ENCODE measurements around the gene ELMO2.

Gene ELMO2

GRCh38 chr20:46351357-46352058 lies 54.9 kb downstream of the ELMO2 start:
- no peak for DNase-seq (ENCODE audit: low read depth in 2 of 2)

- no peak for DNase-seq (ENCODE audit: low read depth in 2 of 2)
These were observed 55.5 kb downstream of the ELMO2 start for GRCh38 chr20:46350986-46351267.

- no peak for DNase-seq (ENCODE audit: low read depth in 2 of 2)
These were observed 56.0 kb downstream of the ELMO2 start for GRCh38 chr20:46350201-46350985.

GRCh38 chr20:46349742-46350056 lies 56.7 kb downstream of the ELMO2 start:
- no peak for DNase-seq (ENCODE audit: low read depth in 2 of 2)

GRCh38 chr20:46349035-46349741 lies 57.2 kb downstream of the ELMO2 start:
- no peak for DNase-seq (ENCODE audit: low read depth in 2 of 2)

- DNase-seq (ENCODE audit: low read depth in 2 of 2) = no peak
These were observed 58.3 kb downstream of the ELMO2 start for GRCh38 chr20:46347841-46348803.

- no peak for DNase-seq (ENCODE audit: low read depth in 2 of 2)
These were observed 59.6 kb downstream of the ELMO2 start for GRCh38 chr20:46346770-46347169.

GRCh38 chr20:46344488-46345162 lies 61.8 kb downstream of the ELMO2 start:
- no peak for DNase-seq (ENCODE audit: low read depth in 2 of 2)

- no peak for DNase-seq (ENCODE audit: low read depth in 2 of 2)
These were observed 62.4 kb downstream of the ELMO2 start for GRCh38 chr20:46343975-46344357.

GRCh38 chr20:46343348-46343974 lies 63.0 kb downstream of the ELMO2 start:
- no peak for DNase-seq (ENCODE audit: low read depth in 2 of 2)

GRCh38 chr20:46342451-46343347 lies 63.7 kb downstream of the ELMO2 start:
- DNase-seq (ENCODE audit: low read depth in 2 of 2) = no peak

- no peak for DNase-seq (ENCODE audit: low read depth in 2 of 2)
These were observed 64.4 kb downstream of the ELMO2 start for GRCh38 chr20:46342010-46342378.

- DNase-seq (ENCODE audit: low read depth in 2 of 2) = no peak
These were observed 65.1 kb downstream of the ELMO2 start for GRCh38 chr20:46341074-46342009.

- DNase-seq (ENCODE audit: low read depth in 2 of 2) = no peak
These were observed 67.4 kb downstream of the ELMO2 start for GRCh38 chr20:46339037-46339436.

- DNase-seq (ENCODE audit: low read depth in 2 of 2) = no peak
These were observed 69.7 kb downstream of the ELMO2 start for GRCh38 chr20:46336735-46337134.

GRCh38 chr20:46334303-46334904 lies 72.0 kb downstream of the ELMO2 start:
- no peak for DNase-seq (ENCODE audit: low read depth in 2 of 2)

GRCh38 chr20:46333161-46333991 lies 73.0 kb downstream of the ELMO2 start:
- no peak for DNase-seq (ENCODE audit: low read depth in 2 of 2)

All from stimulated activated CD8-positive, alpha-beta memory T cell treated with anti-CD3 and anti-CD28 coated beads, Interleukin-15, amount 100 ng/mL, for 48 hours (primary cell).